Nephron progenitor cell (in vitro differentiated cells): ENCODE results near the gene UQCR10.

Experiments
- DNase-seq: peaks from one replicate; pipeline ENCODE4 v3.0.0; 2021
- H3K27ac Mint-ChIP-seq: 2 replicates; pipeline ENCODE4 v1.8.0; 2021; ENCODE audit warnings: mild to moderate bottlenecking, moderate library complexity, mixed read lengths
- H3K27me3 Mint-ChIP-seq: 2 replicates; pipeline ENCODE4 v1.8.0; 2021; ENCODE audit warnings: mild to moderate bottlenecking, low read depth, mixed read lengths; ENCODE audit not compliant: poor library complexity
- H3K36me3 Mint-ChIP-seq: 2 replicates; pipeline ENCODE4 v1.8.0; 2021; ENCODE audit warnings: low read depth, mixed read lengths
- H3K4me1 Mint-ChIP-seq: 2 replicates; pipeline ENCODE4 v1.8.0; 2021; ENCODE audit warnings: mixed read lengths
- H3K4me3 Mint-ChIP-seq: 2 replicates; pipeline ENCODE4 v1.8.0; 2021; ENCODE audit warnings: mild to moderate bottlenecking, moderate library complexity, mixed read lengths
- H3K9me3 Mint-ChIP-seq: 2 replicates; pipeline ENCODE4 v1.8.0; 2021; ENCODE audit warnings: mild to moderate bottlenecking, moderate library complexity, mixed read lengths
- TF ChIP-seq, protein P1 (sequence below): fragments of 200-600 bp; sonication (generic); IDR thresholded peaks from 2 replicates; pipeline ENCODE4 v1.5.0; 2021; ENCODE audit warnings: antibody characterized with exemption

The UQCR10 gene

DNA sequence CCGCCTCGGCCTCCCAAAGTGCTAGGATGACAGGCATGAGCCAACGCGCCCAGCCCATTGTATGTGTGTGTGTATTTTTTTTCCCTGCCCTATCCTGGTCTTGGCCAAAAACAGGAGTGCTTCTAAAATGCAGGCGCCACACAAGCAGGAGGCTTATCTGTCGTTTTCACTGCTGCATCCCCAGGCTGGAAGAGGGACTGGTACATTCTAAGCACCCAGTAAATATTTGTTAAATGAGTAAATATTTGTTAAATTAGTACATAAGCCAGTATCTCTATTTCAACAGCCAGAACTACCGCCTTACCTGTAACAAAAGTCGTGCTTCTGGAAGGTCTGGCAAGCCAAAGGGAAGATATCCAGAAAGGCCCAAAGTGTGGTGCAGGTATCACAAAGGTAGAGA, 46.0 kb downstream of the UQCR10 start:
- no peak overlapping the region for H3K4me3 Mint-ChIP-seq

DNA sequence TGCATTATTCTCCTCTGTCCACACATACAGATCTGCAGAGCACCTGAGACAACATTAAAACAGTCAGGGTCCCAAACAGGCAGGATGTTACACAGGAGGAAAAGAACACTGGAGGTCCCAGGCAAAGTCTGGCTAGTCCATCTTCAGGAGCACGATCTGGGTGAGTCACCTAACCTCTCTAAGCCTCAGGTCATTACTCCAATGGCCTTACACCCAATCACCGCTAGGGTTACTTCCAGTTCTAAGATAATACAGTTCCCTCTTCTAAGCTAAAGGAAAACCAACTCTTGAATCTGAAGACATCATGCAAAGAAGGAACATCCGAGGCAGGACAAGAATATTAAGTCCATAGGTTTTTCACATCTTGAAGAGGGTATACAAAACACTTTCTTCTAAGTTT, 46.4 kb downstream of the UQCR10 start:
- no peak overlapping the region for H3K4me3 Mint-ChIP-seq
- TF ChIP-seq, protein P1, sequence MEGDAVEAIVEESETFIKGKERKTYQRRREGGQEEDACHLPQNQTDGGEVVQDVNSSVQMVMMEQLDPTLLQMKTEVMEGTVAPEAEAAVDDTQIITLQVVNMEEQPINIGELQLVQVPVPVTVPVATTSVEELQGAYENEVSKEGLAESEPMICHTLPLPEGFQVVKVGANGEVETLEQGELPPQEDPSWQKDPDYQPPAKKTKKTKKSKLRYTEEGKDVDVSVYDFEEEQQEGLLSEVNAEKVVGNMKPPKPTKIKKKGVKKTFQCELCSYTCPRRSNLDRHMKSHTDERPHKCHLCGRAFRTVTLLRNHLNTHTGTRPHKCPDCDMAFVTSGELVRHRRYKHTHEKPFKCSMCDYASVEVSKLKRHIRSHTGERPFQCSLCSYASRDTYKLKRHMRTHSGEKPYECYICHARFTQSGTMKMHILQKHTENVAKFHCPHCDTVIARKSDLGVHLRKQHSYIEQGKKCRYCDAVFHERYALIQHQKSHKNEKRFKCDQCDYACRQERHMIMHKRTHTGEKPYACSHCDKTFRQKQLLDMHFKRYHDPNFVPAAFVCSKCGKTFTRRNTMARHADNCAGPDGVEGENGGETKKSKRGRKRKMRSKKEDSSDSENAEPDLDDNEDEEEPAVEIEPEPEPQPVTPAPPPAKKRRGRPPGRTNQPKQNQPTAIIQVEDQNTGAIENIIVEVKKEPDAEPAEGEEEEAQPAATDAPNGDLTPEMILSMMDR: no peak
- H3K27me3 Mint-ChIP-seq: peaks cover 4% of the 10 kb centered on the region
- H3K9me3 Mint-ChIP-seq: no peaks in the 10 kb centered on the region
- peaks cover 44% of the 10 kb centered on the region for H3K4me1 Mint-ChIP-seq
- H3K27ac Mint-ChIP-seq: no peak overlapping the region
- peaks cover 68% of the 10 kb centered on the region for H3K36me3 Mint-ChIP-seq
- no peak for DNase-seq

More for the DNA sequence above, 46.0 kb downstream of the UQCR10 start:
- DNase-seq: no peak
- Mint-ChIP-seq H3K4me1 (peaks cover 46% of the 10 kb centered on the region), H3K9me3 (no peaks in the 10 kb centered on the region), H3K36me3 (peaks cover 67% of the 10 kb centered on the region), H3K27ac (no peak overlapping the region), H3K27me3 (peaks cover 4% of the 10 kb centered on the region)
- TF ChIP-seq, protein P1: no peak

DNA sequence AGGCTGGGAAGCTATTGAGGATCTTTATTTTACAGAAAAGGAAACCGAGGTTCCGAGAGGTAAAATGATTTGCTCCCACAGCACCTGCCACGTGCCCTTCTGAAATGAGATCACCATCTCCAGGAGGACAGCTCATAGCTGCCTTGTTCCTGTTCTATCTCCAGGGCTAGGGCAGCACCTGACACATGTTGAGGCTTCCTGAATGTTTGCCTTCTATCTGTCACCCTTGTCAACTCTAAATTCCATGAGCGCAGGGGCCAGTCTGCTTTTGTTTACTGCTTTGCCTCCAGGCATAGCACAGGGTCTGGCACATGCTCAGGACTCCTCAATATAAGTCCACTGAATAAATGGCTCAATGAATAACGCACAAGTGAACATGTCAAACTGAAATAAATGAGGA, 46.8 kb downstream of the UQCR10 start:
- Mint-ChIP-seq H3K27me3 (peaks cover 4% of the 10 kb centered on the region), H3K9me3 (no peaks in the 10 kb centered on the region), H3K4me3 (no peak overlapping the region), H3K27ac (no peak overlapping the region), H3K4me1 (peaks cover 48% of the 10 kb centered on the region), H3K36me3 (peaks cover 68% of the 10 kb centered on the region)
- DNase-seq: no peak
- TF ChIP-seq, protein P1: no peak

DNA sequence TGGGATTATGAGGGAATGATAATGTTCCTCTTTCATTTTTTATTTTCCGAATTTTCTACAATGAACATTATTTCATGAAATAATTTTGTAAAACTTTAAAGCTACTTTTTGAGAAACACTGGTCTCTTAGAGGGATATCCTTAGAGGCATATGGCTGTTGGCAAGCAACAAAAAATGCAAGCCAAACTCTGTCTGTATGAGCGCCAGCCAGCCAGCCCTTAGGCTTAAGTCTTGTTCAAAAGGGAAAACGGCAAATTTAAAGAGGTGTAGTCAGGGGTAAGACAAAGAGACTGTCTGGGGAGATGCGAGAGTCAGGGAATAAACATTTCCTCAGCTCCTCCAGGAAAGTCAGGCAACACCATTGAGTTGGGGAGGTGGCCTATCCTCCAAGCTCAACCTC, 48.4 kb downstream of the UQCR10 start:
- no peak overlapping the region for H3K4me3 Mint-ChIP-seq
- H3K27me3 Mint-ChIP-seq: peaks cover 4% of the 10 kb centered on the region
- DNase-seq: no peak
- peaks cover 71% of the 10 kb centered on the region for H3K36me3 Mint-ChIP-seq
- TF ChIP-seq, protein P1: no peak
- H3K27ac Mint-ChIP-seq: no peak overlapping the region
- peaks cover 41% of the 10 kb centered on the region for H3K4me1 Mint-ChIP-seq
- H3K9me3 Mint-ChIP-seq: no peaks in the 10 kb centered on the region

DNA sequence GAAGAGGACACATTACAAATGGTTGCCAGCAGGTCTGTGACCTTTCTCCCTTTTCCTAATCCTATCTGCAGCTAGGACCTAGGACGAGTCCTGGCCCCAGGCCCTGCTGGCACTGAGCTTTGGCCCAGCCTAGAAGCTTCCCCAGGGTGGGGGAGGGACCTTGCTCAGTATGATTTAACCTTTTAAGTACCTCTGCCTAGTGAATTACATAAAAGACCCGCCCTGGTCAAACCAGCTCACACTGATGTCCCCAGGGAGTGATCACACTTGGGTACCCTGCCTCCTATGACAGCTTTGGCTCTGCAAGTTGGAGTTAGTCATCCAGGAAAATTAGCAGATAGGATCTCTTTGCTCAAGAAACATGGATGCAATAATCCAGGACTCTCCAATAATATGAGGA, 49.0 kb downstream of the UQCR10 start:
- Mint-ChIP-seq H3K4me3 (no peak overlapping the region), H3K9me3 (no peaks in the 10 kb centered on the region), H3K27ac (no peak overlapping the region), H3K27me3 (peaks cover 4% of the 10 kb centered on the region), H3K36me3 (peaks cover 74% of the 10 kb centered on the region), H3K4me1 (peaks cover 41% of the 10 kb centered on the region)
- no peak for DNase-seq
- TF ChIP-seq, protein P1: no peak

DNA sequence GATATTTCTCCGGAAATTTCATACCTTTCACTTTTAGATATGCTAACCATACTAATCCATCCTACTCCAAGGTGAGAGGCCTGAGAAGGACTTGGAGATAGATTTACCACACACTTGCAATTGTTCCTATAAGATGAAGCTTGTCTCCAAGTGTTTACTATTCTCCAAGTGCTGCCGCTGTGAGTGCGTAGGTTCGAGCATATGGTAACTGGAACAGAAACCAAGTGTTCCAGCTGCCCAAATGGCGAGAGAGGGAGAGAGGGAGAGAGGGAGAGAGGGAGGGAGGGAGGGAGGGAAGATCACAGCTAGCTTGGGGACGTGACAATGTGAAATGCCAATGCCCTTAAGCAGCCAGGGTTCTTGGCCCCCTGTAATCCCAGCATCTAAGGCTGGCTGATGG, 49.4 kb downstream of the UQCR10 start:
- Mint-ChIP-seq H3K27me3 (peaks cover 4% of the 10 kb centered on the region), H3K36me3 (peaks cover 74% of the 10 kb centered on the region), H3K4me3 (no peak overlapping the region), H3K9me3 (no peaks in the 10 kb centered on the region), H3K4me1 (peaks cover 39% of the 10 kb centered on the region), H3K27ac (no peak overlapping the region)
- no peak for DNase-seq
- TF ChIP-seq, protein P1: no peak
